Small intestine (tissue), 7 donors: ENCODE results near the gene FKTN. TPM values are rescaled to one million over a fixed set of nuclear protein-coding genes. Genes with fewer than 3 reads are reported as not detected.
"Not testable (repeated sequence)": the region's sequence is repeated elsewhere in the genome, so short reads cannot be mapped to it uniquely, and the experiment has no call there.

ENCODE experiments used
- DNase-seq, 2 donors: peaks; one replicate each; pipeline versions ENCODE4 v3.0.0 to v3.0.0-alpha.2; 2013
- FAIRE-seq: peaks from 2 replicates; lab custom pipeline; 2012; peaks lifted over from hg19 to GRCh38; lab: Jason Lieb, UNC
- H3K27ac ChIP-seq, 3 donors: one replicate each; pipeline ENCODE4 v1.5.1; 2013; ENCODE audit warnings: low read length in 2 of 3, mild to moderate bottlenecking in 2 of 3, control low read depth in 1 of 3, inconsistent platforms in 1 of 3, low read depth in 1 of 3, moderate library complexity in 1 of 3
- H3K27me3 ChIP-seq, 3 donors: one replicate each; pipeline ENCODE4 v1.6.1; 2013; ENCODE audit warnings: low read length in 3 of 3, inconsistent platforms in 1 of 3; ENCODE audit not compliant: control insufficient read depth in 3 of 3, insufficient read depth in 3 of 3
- H3K36me3 ChIP-seq, 3 donors: one replicate each; pipeline ENCODE4 v1.6.1; 2013; ENCODE audit warnings: low read length in 3 of 3, inconsistent platforms in 1 of 3, low read depth in 1 of 3, mild to moderate bottlenecking in 1 of 3, moderate library complexity in 1 of 3; ENCODE audit not compliant: control insufficient read depth in 3 of 3, insufficient read depth in 2 of 3
- H3K4me1 ChIP-seq, 3 donors: one replicate each; pipeline ENCODE4 v1.6.1; 2013; ENCODE audit warnings: low read length in 2 of 3, inconsistent platforms in 1 of 3, low read depth in 1 of 3, mild to moderate bottlenecking in 1 of 3, moderate library complexity in 1 of 3; ENCODE audit not compliant: control insufficient read depth in 3 of 3, insufficient read depth in 2 of 3
- H3K4me3 ChIP-seq, 3 donors: one replicate each; pipeline ENCODE4 v1.5.1; 2013; ENCODE audit warnings: low read length in 3 of 3, control low read depth in 1 of 3, inconsistent platforms in 1 of 3, low read depth in 1 of 3, mild to moderate bottlenecking in 1 of 3, moderate library complexity in 1 of 3
- H3K9me3 ChIP-seq, 2 donors: one replicate each; pipeline ENCODE4 v1.6.1; 2013; ENCODE audit warnings: low read depth in 1 of 2, low read length in 1 of 2; ENCODE audit not compliant: control insufficient read depth in 2 of 2, insufficient read depth in 1 of 2
- WGBS, 3 donors: extraction: QIAGEN DNeasy Blood & Tissue Kit; methylation state at CpG; one replicate each; pipeline ENCODE4 v1.1.7; 2013; 5-methylcytosine and 5-hydroxymethylcytosine counted together
- polyA plus RNA-seq, 4 donors: library from polyadenylated mRNA; stranded (reverse) in 3 of 4; unstranded in 1 of 4; fragments of 200-250 nt in 3 of 4; fragments of 120-200 nt in 1 of 4; gene quantifications; one replicate each; pipeline versions ENCODE4 v1.2.1 to v1.2.3, GENCODE V29; 2013
- donor health status: healthy with polysubstance abuse.
- donor health status: control.
- donor health status: control.
- donor health status: Bipolar disorder and iron deficiency.
- donor health status: healthy.

Gene FKTN
- polyA plus RNA-seq, 4 donors, result 0.67 to 17.3 (median 2.7) TPM

DNA sequence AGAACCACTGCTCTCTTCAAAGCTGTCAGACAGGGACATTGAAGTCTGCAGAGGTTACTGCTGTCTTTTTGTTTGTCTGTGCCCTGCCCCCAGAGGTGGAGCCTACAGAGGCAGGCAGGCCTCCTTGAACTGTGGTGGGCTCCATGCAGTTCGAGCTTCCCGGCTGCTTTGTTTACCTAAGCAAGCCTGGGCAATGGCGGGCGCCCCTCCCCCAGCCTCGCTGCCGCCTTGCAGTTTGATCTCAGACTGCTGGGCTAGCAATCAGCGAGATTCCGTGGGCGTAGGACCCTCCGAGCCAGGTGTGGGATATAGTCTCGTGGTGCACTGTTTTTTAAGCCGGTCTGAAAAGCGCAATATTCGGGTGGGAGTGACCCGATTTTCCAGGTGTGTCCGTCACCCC is 23.6 kb downstream of the FKTN start:
- not testable (repeated sequence) for H3K4me3 ChIP-seq, H3K9me3 ChIP-seq, H3K27ac ChIP-seq, DNase-seq, H3K36me3 ChIP-seq, H3K4me1 ChIP-seq, FAIRE-seq, H3K27me3 ChIP-seq
- WGBS, 3 donors, result 83 to 90% (median 85%) methylated on average over 16 of the region's 16 CpGs

GRCh38 chr9:105593145-105593544 is 35.2 kb downstream of the FKTN start:
- 86 to 98% (median 95%) methylated on average over 3 of the region's 3 CpGs for WGBS, 3 donors
- Histone ChIP-seq H3K4me1 (no peaks in the 10 kb centered on the region), H3K4me3 (no peak overlapping the region), H3K36me3 (peaks cover 0 to 18% (median 0%) of the 10 kb centered on the region in 3 donors), H3K9me3 (peaks cover 0 to 18% of the 10 kb centered on the region in 2 donors), H3K27me3 (no peaks in the 10 kb centered on the region), H3K27ac (no peak overlapping the region)
- DNase-seq, result no peak
- FAIRE-seq, result no peak

DNA sequence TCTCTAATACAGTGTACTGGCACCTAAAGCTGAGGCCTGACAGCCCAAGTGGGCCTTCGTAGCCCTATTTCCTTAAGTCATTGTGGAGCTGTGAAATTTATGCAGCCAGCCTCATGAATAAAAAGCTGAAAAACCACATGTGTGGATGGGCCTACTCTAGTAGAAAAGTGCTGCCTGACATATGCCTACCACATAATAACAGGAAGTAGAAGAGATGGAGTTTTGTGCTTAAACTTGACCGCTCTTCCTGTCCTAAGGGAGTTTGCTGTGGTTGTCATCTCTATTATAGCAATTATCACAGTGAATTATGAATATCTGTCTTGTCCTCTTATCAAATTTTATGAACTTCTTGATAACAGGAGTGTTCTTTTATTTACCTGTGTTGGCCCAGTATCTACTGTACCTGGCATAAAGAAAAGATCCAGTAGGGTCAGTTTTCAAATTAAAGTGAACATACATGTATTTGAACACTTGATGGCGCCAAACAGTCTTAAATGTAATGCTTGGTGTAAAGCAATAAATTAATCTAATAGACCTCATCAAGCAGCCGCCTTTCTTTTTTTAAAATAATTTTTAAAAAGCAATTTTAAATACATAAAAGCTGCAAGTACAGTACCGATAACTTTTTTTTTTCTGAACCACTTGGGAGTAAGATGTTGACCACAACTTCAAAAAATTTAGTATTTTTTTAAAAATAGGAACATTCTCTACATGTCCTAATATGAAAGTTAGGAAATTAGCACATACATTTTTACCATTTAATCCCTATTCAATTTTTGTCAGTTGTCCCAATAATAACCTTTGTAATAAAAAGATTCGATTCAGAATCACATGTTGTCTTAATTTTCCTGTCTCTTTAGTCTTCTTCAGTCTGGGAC is 51.0 kb downstream of the FKTN start:
- H3K27me3 ChIP-seq, result no peaks in the 10 kb centered on the region
- 44 to 60% (median 53%) methylated on average over 6 of the region's 6 CpGs for WGBS, 3 donors
- peak; percentile 93 for FAIRE-seq

DNA sequence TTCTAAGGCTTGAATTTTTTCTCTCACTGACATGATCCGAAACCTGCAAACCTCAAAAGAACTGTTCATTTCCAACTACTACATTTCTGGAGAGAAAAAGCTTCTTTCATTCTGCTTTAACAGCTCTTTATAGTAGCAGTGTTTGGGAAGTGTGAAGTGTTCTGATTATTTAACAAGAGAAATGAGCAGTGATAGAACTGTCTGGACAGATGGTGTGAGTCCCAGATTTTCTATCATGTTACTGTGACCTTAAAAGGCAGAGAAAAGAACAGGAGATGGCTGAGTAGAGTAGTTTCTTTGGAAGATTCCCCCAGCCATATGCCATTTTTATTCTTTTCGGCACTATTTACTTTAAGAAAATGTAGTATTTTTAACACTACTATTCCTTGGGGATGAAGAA is 63.1 kb downstream of the FKTN start:
- no peak for FAIRE-seq

More for the DNA sequence above, 51.0 kb downstream of the FKTN start:
- H3K36me3 ChIP-seq, result peaks cover 0 to 8% (median 0%) of the 10 kb centered on the region in 3 donors
- no peak overlapping the region for H3K27ac ChIP-seq
- H3K4me3 ChIP-seq, result no peak overlapping the region
- DNase-seq, result peak; percentile 63 to 77
- no peaks in the 10 kb centered on the region for H3K4me1 ChIP-seq
- H3K9me3 ChIP-seq, result no peaks in the 10 kb centered on the region

DNA sequence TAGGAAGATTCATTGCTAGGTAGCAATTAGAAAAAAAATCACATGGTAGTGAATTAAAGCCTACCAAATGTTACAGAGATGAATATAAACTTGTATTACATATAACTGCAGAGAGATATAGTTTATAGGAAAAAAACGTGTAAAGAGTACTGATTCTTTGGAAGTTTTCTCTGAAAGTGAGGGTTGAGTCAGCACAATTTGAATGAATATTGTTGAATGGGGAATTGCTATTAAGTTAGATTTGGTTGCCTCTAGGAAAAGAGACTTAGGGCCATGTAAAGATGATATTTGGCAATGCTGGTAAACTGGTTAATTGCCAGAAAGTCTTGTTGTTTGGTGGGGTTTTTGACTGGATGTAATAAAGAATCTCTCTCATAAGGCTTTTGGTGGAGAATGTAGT is 67.2 kb downstream of the FKTN start:
- DNase-seq (no peak), FAIRE-seq (no peak)
- H3K36me3 ChIP-seq, result peaks cover 0 to 3% (median 0%) of the 10 kb centered on the region in 3 donors
- 74 to 82% (median 78%) methylated on average over 1 of the region's 1 CpG for WGBS, 3 donors
- no peaks in the 10 kb centered on the region for H3K4me1 ChIP-seq
- H3K4me3 ChIP-seq, result no peak overlapping the region
- no peaks in the 10 kb centered on the region for H3K27me3 ChIP-seq
- no peak overlapping the region for H3K27ac ChIP-seq
- H3K9me3 ChIP-seq, result no peaks in the 10 kb centered on the region

More for the DNA sequence above, 63.1 kb downstream of the FKTN start:
- DNase-seq, result no peak
- Histone ChIP-seq H3K36me3 (peaks cover 0 to 3% (median 0%) of the 10 kb centered on the region in 3 donors), H3K27ac (no peak overlapping the region), H3K9me3 (no peaks in the 10 kb centered on the region), H3K27me3 (no peaks in the 10 kb centered on the region), H3K4me3 (no peak overlapping the region), H3K4me1 (no peaks in the 10 kb centered on the region)
- 90 to 94% (median 92%) methylated on average over 2 of the region's 2 CpGs for WGBS, 3 donors

- DNase-seq, result no peak
- peaks cover 0 to 3% (median 0%) of the 10 kb centered on the region in 3 donors for H3K36me3 ChIP-seq
- no peak overlapping the region for H3K4me3 ChIP-seq
- H3K27me3 ChIP-seq, result no peaks in the 10 kb centered on the region
- peaks cover 0 to 4% of the 10 kb centered on the region in 2 donors for H3K9me3 ChIP-seq
- no peak for FAIRE-seq
- 85 to 97% (median 92%) methylated on average over 1 of the region's 1 CpG for WGBS, 3 donors
- no peaks in the 10 kb centered on the region for H3K4me1 ChIP-seq
- no peak overlapping the region for H3K27ac ChIP-seq
Observed at GRCh38 chr9:105632807-105633206, 74.9 kb downstream of the FKTN start.

GRCh38 chr9:105633411-105633810 is 75.5 kb downstream of the FKTN start:
- no peak for FAIRE-seq
- Histone ChIP-seq H3K9me3 (peaks cover 0 to 4% of the 10 kb centered on the region in 2 donors), H3K27me3 (no peaks in the 10 kb centered on the region), H3K4me1 (no peaks in the 10 kb centered on the region), H3K27ac (no peak overlapping the region), H3K4me3 (no peak overlapping the region), H3K36me3 (peaks cover 0 to 3% (median 0%) of the 10 kb centered on the region in 3 donors)
- 88 to 95% (median 89%) methylated on average over 3 of the region's 3 CpGs for WGBS, 3 donors
- no peak for DNase-seq

DNA sequence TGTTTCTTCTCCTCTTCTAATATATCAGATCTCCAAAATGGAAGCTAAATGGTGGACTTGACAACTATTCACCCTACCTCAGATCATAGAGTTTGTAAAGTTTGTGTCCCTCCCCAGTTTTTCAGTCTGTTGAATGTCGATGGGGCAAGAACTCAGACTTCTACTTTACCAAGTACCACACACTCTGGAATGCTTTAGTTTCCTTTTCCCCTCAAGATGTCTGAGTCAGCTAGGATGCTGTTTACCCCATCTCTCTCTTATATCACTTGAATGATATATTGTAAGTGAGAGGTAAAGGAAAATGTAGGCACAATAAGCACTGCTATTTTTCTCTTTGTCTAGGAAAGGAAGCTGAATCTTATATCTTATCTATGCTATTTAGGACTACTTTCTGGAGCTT is 78.4 kb downstream of the FKTN start:
- no peaks in the 10 kb centered on the region for H3K4me1 ChIP-seq
- no peak overlapping the region for H3K27ac ChIP-seq
- no peaks in the 10 kb centered on the region for H3K27me3 ChIP-seq
- H3K36me3 ChIP-seq, result peaks cover 0 to 3% (median 0%) of the 10 kb centered on the region in 3 donors
- WGBS, 3 donors, result 96 to 100% (median 98%) methylated on average over 1 of the region's 1 CpG
- FAIRE-seq (no peak), DNase-seq (no peak)
- H3K9me3 ChIP-seq, result no peaks in the 10 kb centered on the region
- H3K4me3 ChIP-seq, result no peak overlapping the region
